Karpas-422 (cell line): ENCODE measurements around the gene DOCK2. TPM values are rescaled to one million over a fixed set of nuclear protein-coding genes. Genes with fewer than 3 reads are reported as not detected.

ENCODE experiments used
- DNase-seq: peaks from one replicate; pipeline ENCODE4 v3.0.0-alpha.2; 2015
- H2AFZ ChIP-seq: fragments of 200-600 bp; sonication (generic); 2 replicates; pipeline ENCODE4 v1.6.1; 2014; ENCODE audit warnings: antibody characterized with exemption, low read length, mixed read lengths
- H3K27ac ChIP-seq: fragments of 200-600 bp; sonication (generic); 2 replicates; pipeline ENCODE4 v1.5.1; 2014; ENCODE audit warnings: mild to moderate bottlenecking, low read length, moderate library complexity
- H3K27me3 ChIP-seq: fragments of 200-600 bp; sonication (generic); 2 replicates; pipeline ENCODE4 v1.6.1; 2014; ENCODE audit warnings: low read length, mixed read lengths
- H3K36me3 ChIP-seq: fragments of 200-600 bp; sonication (generic); 2 replicates; pipeline ENCODE4 v1.6.1; 2014; ENCODE audit warnings: low read length, mixed read lengths; ENCODE audit not compliant: insufficient read depth
- H3K4me1 ChIP-seq: fragments of 200-600 bp; sonication (generic); 2 replicates; pipeline ENCODE4 v1.6.1; 2014; ENCODE audit warnings: mild to moderate bottlenecking, low read length, mixed read lengths
- H3K4me2 ChIP-seq: fragments of 200-600 bp; sonication (generic); 2 replicates; pipeline ENCODE4 v1.6.1; 2014; ENCODE audit warnings: low read length, low read depth, mild to moderate bottlenecking; ENCODE audit not compliant: poor library complexity, severe bottlenecking
- H3K4me3 ChIP-seq: fragments of 200-600 bp; sonication (generic); 2 replicates; pipeline ENCODE4 v1.5.1; 2014; ENCODE audit warnings: mild to moderate bottlenecking, antibody characterized with exemption, low read length, mixed read lengths
- H3K79me2 ChIP-seq: fragments of 200-600 bp; sonication (generic); 2 replicates; pipeline ENCODE4 v1.6.1; 2014; ENCODE audit warnings: mild to moderate bottlenecking, low read length, mixed read lengths
- H3K9ac ChIP-seq: fragments of 200-600 bp; sonication (generic); 2 replicates; pipeline ENCODE4 v1.6.0; 2014; ENCODE audit warnings: low read length
- H3K9me2 ChIP-seq: fragments of 200-600 bp; sonication (generic), shearing (Covaris generic); replicated peaks from 2 replicates; pipeline ENCODE4 v1.6.0; 2014; ENCODE audit warnings: mild to moderate bottlenecking, low read length, moderate library complexity; ENCODE audit not compliant: insufficient read depth
- H3K9me3 ChIP-seq: fragments of 300-700, 200-600 bp; sonication (generic); 2 replicates; pipeline ENCODE4 v1.6.1; 2014; ENCODE audit warnings: low read length, mixed read lengths
- H4K20me1 ChIP-seq: fragments of 200-600 bp; sonication (generic); 2 replicates; pipeline ENCODE4 v1.6.1; 2014; ENCODE audit warnings: mild to moderate bottlenecking, antibody characterized with exemption, low read length, low read depth; ENCODE audit not compliant: insufficient read depth
- total RNA-seq: library from RNA; depleted of rRNA; stranded (reverse); fragments of >200 nt; shearing (Covaris generic); gene quantifications from 2 replicates; pipeline ENCODE4 v1.2.3, GENCODE V29; 2014; ENCODE audit warnings: low replicate concordance

Gene DOCK2
- total RNA-seq, 1 experiment from 2014 or later: 255 TPM

- peak overlapping the region; percentile 45; the same call in 1 of the 2 replicates for H3K27ac ChIP-seq
- no peaks in the 10 kb centered on the region for H3K36me3 ChIP-seq
- no peak overlapping the region for H2AFZ ChIP-seq
- no peaks in the 10 kb centered on the region; the same call in 1 of the 2 replicates for H3K9me3 ChIP-seq
- no peak overlapping the region for H3K4me3 ChIP-seq
- no peaks in the 10 kb centered on the region for H3K79me2 ChIP-seq
- no peaks in the 10 kb centered on the region for H3K27me3 ChIP-seq
- H3K9me2 ChIP-seq: no peaks in the 10 kb centered on the region
- peaks cover 22% of the 10 kb centered on the region for H3K4me1 ChIP-seq
- H3K4me2 ChIP-seq: peak overlapping the region; percentile 35
- H4K20me1 ChIP-seq: no peaks in the 10 kb centered on the region
- DNase-seq: peak; percentile 94
- peak overlapping the region; percentile 16; the same call in 1 of the 2 replicates for H3K9ac ChIP-seq
These were observed 463.2 kb downstream of the DOCK2 start for GRCh38 chr5:170100066-170100943.

GRCh38 chr5:170103447-170103846, 466.4 kb downstream of the DOCK2 start:
- Histone ChIP-seq H3K36me3 (no peaks in the 10 kb centered on the region), H3K9me3 (no peaks in the 10 kb centered on the region; the same call in 1 of the 2 replicates), H3K4me1 (peaks cover 22% of the 10 kb centered on the region), H3K9me2 (no peaks in the 10 kb centered on the region), H3K79me2 (no peaks in the 10 kb centered on the region), H2AFZ (no peak overlapping the region), H3K27me3 (no peaks in the 10 kb centered on the region), H3K9ac (no peak overlapping the region), H3K4me3 (no peak overlapping the region), H3K4me2 (no peak overlapping the region), H3K27ac (no peak overlapping the region), H4K20me1 (no peaks in the 10 kb centered on the region)
- no peak for DNase-seq

- peaks cover 22% of the 10 kb centered on the region for H3K4me1 ChIP-seq
- no peaks in the 10 kb centered on the region for H3K79me2 ChIP-seq
- no peak overlapping the region for H3K27ac ChIP-seq
- no peaks in the 10 kb centered on the region; the same call in 1 of the 2 replicates for H3K9me3 ChIP-seq
- H3K27me3 ChIP-seq: no peaks in the 10 kb centered on the region
- no peak overlapping the region for H3K9ac ChIP-seq
- H3K4me2 ChIP-seq: no peak overlapping the region
- no peak for DNase-seq
- no peaks in the 10 kb centered on the region for H3K36me3 ChIP-seq
- H4K20me1 ChIP-seq: no peaks in the 10 kb centered on the region
- H3K9me2 ChIP-seq: no peaks in the 10 kb centered on the region
- H3K4me3 ChIP-seq: no peak overlapping the region
- H2AFZ ChIP-seq: no peak overlapping the region
These were observed 467.2 kb downstream of the DOCK2 start for GRCh38 chr5:170104299-170104698.

GRCh38 chr5:170104710-170105109, 467.6 kb downstream of the DOCK2 start:
- no peaks in the 10 kb centered on the region for H3K9me3 ChIP-seq
- peaks cover 22% of the 10 kb centered on the region for H3K4me1 ChIP-seq
- no peaks in the 10 kb centered on the region for H3K27me3 ChIP-seq
- no peak overlapping the region for H2AFZ ChIP-seq
- DNase-seq: no peak
- H4K20me1 ChIP-seq: no peaks in the 10 kb centered on the region
- H3K27ac ChIP-seq: no peak overlapping the region
- no peak overlapping the region for H3K4me3 ChIP-seq
- H3K79me2 ChIP-seq: no peaks in the 10 kb centered on the region
- no peak overlapping the region for H3K9ac ChIP-seq
- no peaks in the 10 kb centered on the region for H3K9me2 ChIP-seq
- H3K4me2 ChIP-seq: no peak overlapping the region
- H3K36me3 ChIP-seq: no peaks in the 10 kb centered on the region

- Histone ChIP-seq H3K4me2 (no peak within 1 kb of the TSS), H3K9me2 (no peaks in the 10 kb centered on the region), H3K4me1 (peaks cover 9% of the 10 kb centered on the region), H4K20me1 (no peaks in the 10 kb centered on the region), H3K4me3 (no peak within 1 kb of the TSS), H3K79me2 (no peaks in the 10 kb centered on the region), H3K27me3 (no peaks in the 10 kb centered on the region), H3K9me3 (no peaks in the 10 kb centered on the region), H2AFZ (no peak within 1 kb of the TSS), H3K27ac (no peak within 1 kb of the TSS), H3K36me3 (no peaks in the 10 kb centered on the region), H3K9ac (no peak within 1 kb of the TSS)
- no peak for DNase-seq
These were observed 468.9 kb downstream of the DOCK2 start, which contains the start of gene FOXI1 for GRCh38 chr5:170105642-170106611. TSS of gene FOXI1 (plus strand) at chr5:170105897. CDS start at chr5:170105958, 61 bp downstream.

GRCh38 chr5:170107674-170108073, 470.6 kb downstream of the DOCK2 start:
- H3K79me2 ChIP-seq: no peaks in the 10 kb centered on the region
- no peak overlapping the region for H3K27ac ChIP-seq
- H3K27me3 ChIP-seq: no peaks in the 10 kb centered on the region
- 0 out of 2 replicates have a peak, but pooled peaks cover 3% of the 10 kb centered on the region for H3K4me1 ChIP-seq
- DNase-seq: no peak
- H3K4me3 ChIP-seq: no peak overlapping the region
- H3K4me2 ChIP-seq: no peak overlapping the region
- no peaks in the 10 kb centered on the region for H3K9me3 ChIP-seq
- no peak overlapping the region for H3K9ac ChIP-seq
- no peaks in the 10 kb centered on the region for H3K9me2 ChIP-seq
- H2AFZ ChIP-seq: no peak overlapping the region
- H4K20me1 ChIP-seq: no peaks in the 10 kb centered on the region
- no peaks in the 10 kb centered on the region for H3K36me3 ChIP-seq

GRCh38 chr5:170108266-170108785, 471.3 kb downstream of the DOCK2 start:
- Histone ChIP-seq H3K36me3 (no peaks in the 10 kb centered on the region), H3K9me3 (no peaks in the 10 kb centered on the region), H3K4me3 (no peak overlapping the region), H3K79me2 (no peaks in the 10 kb centered on the region), H3K9ac (no peak overlapping the region), H3K27me3 (no peaks in the 10 kb centered on the region), H3K4me1 (peaks cover 5% of the 10 kb centered on the region), H4K20me1 (no peaks in the 10 kb centered on the region), H3K27ac (no peak overlapping the region), H2AFZ (no peak overlapping the region), H3K9me2 (no peaks in the 10 kb centered on the region), H3K4me2 (no peak overlapping the region)
- DNase-seq: no peak
